DOHH2 (cell line): ENCODE measurements around the gene LRRIQ3.

ENCODE experiments used
- EZH2phosphoT487 ChIP-seq: fragments of 200-600 bp; sonication (generic); IDR thresholded peaks from 2 replicates; pipeline ENCODE4 v1.6.1; 2017; ENCODE audit warnings: borderline replicate concordance, mild to moderate bottlenecking, antibody characterized with exemption, low read length, moderate library complexity, mixed read lengths
- TF ChIP-seq, protein P1 (sequence below): fragments of 200-600 bp; sonication (generic); IDR thresholded peaks from one replicate; pipeline ENCODE4 v1.5.1; 2014; ENCODE audit warnings: antibody characterized with exemption, mild to moderate bottlenecking, low read depth, low read length; ENCODE audit not compliant: poor library complexity, severe bottlenecking

DNA sequence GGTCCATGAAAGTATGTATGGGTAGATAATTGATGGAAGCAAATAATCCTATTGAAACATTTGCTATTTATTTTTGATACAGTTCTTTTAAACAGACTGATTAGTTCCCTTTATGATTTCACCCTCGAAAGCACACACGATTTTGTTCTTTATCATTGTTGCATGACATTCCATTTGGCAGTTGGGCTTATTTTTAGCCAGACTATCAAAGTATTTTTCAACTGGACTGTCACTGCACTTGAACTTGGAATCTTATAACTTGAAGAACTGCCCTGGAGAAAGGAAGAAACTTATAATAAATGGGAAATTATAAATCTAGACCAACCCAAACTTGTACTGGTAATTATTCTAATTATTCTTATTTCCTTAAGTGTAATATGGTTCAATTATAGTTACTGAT, 37.2 kb upstream of the LRRIQ3 start, which contains the start of gene TNNI3K:
- TF ChIP-seq, protein P1, sequence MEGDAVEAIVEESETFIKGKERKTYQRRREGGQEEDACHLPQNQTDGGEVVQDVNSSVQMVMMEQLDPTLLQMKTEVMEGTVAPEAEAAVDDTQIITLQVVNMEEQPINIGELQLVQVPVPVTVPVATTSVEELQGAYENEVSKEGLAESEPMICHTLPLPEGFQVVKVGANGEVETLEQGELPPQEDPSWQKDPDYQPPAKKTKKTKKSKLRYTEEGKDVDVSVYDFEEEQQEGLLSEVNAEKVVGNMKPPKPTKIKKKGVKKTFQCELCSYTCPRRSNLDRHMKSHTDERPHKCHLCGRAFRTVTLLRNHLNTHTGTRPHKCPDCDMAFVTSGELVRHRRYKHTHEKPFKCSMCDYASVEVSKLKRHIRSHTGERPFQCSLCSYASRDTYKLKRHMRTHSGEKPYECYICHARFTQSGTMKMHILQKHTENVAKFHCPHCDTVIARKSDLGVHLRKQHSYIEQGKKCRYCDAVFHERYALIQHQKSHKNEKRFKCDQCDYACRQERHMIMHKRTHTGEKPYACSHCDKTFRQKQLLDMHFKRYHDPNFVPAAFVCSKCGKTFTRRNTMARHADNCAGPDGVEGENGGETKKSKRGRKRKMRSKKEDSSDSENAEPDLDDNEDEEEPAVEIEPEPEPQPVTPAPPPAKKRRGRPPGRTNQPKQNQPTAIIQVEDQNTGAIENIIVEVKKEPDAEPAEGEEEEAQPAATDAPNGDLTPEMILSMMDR: no peak
- TF ChIP-seq EZH2phosphoT487: no peak
